HEK293 (cell line): ENCODE measurements around the gene CST1.

ENCODE experiments used
- CTCF ChIP-seq: fragments of 450-650 bp; formaldehyde crosslinking; IDR thresholded peaks from 2 replicates; pipeline ENCODE4 v1.5.1; 2016; ENCODE audit warnings: missing biosample characterization, missing genetic modification characterization
- REST ChIP-seq: fragments of 450-650 bp; formaldehyde crosslinking; IDR thresholded peaks from 2 replicates; pipeline ENCODE4 v1.5.1; 2016; ENCODE audit warnings: missing biosample characterization, missing genetic modification characterization
- TRIM28 ChIP-seq: IDR thresholded peaks from 2 replicates; pipeline ENCODE4 v1.6.1; 2011; ENCODE audit warnings: low read length, control low read depth, borderline replicate concordance
- YY1 ChIP-seq: fragments of 450-650 bp; formaldehyde crosslinking; IDR thresholded peaks from 2 replicates; pipeline ENCODE4 v1.5.1; 2018; ENCODE audit warnings: missing biosample characterization, missing genetic modification characterization
- ZBTB21 ChIP-seq: fragments of 450-650 bp; formaldehyde crosslinking; IDR thresholded peaks from 2 replicates; pipeline ENCODE4 v1.5.1; 2017; ENCODE audit warnings: missing biosample characterization, missing genetic modification characterization
- ZNF416 ChIP-seq: fragments of 450-650 bp; formaldehyde crosslinking; IDR thresholded peaks from 2 replicates; pipeline ENCODE4 v1.5.1; 2016; ENCODE audit warnings: missing biosample characterization, missing genetic modification characterization
- ZNF48 ChIP-seq: fragments of 450-650 bp; formaldehyde crosslinking; IDR thresholded peaks from 2 replicates; pipeline ENCODE4 v1.5.1; 2016; ENCODE audit warnings: missing biosample characterization, missing genetic modification characterization
- ZNF645 ChIP-seq: fragments of 450-650 bp; formaldehyde crosslinking; IDR thresholded peaks from 2 replicates; pipeline ENCODE4; 2016; ENCODE audit warnings: missing biosample characterization, missing genetic modification characterization

DNA sequence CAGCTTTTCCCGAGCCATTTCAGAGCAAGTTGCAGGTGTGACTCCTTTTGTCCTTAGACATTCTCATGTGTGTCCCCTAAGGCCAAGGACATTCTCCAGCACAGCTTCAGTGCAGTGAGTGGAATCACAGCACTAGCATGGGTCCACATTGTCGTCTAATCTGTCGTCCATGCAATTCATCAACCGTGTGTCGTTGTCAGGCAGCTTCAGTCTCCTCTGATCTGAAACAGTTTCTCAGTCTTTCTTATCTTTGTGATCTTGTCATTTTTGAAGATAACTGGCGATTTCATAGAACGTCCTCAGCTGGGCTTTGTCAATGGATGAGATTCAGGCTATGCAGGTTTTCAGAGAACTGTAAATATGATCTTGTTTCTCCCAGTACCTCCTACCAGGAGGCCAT, 44.1 kb upstream of the CST1 start:
- TF ChIP-seq CTCF (tag by site-specific recombination) (no peak), ZNF48 (tag by site-specific recombination) (no peak), YY1 (tag by site-specific recombination) (no peak), ZNF416 (tag by site-specific recombination) (no peak), REST (tag by site-specific recombination) (no peak), ZBTB21 (tag by site-specific recombination) (no peak), ZNF645 (tag by site-specific recombination) (no peak), TRIM28 (no peak)
